IMR-90 (cell line): ENCODE measurements around the gene PMEPA1. TPM values are rescaled to one million over a fixed set of nuclear protein-coding genes. Genes with fewer than 3 reads are reported as not detected.

Source experiments
- ATAC-seq: fragments of 200-7000 bp; cut with Tn5 transposase; 2 replicates; pipeline ENCODE4 v1.9.1; 2020; ENCODE audit warnings: low read depth, mild to moderate bottlenecking, moderate library complexity
- BruUV-seq: library from RNA; stranded (reverse); fragments of 400-500 nt; replicated peaks from 2 replicates; lab custom pipeline; 2021; lab: Mats Ljungman, UMichigan
- CTCF ChIA-PET: fragments of 300-600 bp; formaldehyde crosslinking; extraction: SDS; loops from one replicate; lab custom pipeline; 2021; ENCODE audit warnings: antibody characterized with exemption; lab: Yijun Ruan, JAX
- POLR2A ChIA-PET: fragments of 300-600 bp; sonication (Branson Sonifier 250); formaldehyde crosslinking; loops from one replicate; lab custom pipeline; 2022; ENCODE audit warnings: antibody characterized with exemption; ENCODE audit not compliant: unreplicated experiment; lab: Charles Lee
- DNase-seq: peaks from one replicate; pipeline ENCODE4 v3.0.0; 2013
- H2AFZ ChIP-seq: replicated peaks from 2 replicates; pipeline ENCODE3; 2013; ENCODE audit warnings: low read length, mild to moderate bottlenecking; ENCODE audit not compliant: poor library complexity
- H2AK5ac ChIP-seq: 2 replicates; pipeline ENCODE4 v1.6.1; 2013; ENCODE audit warnings: low read depth, low read length, inconsistent platforms
- H2AK9ac ChIP-seq: replicated peaks from 2 replicates; pipeline ENCODE3; 2013; ENCODE audit warnings: mild to moderate bottlenecking, low read depth, low read length, moderate library complexity; ENCODE audit not compliant: poor library complexity
- H2BK120ac ChIP-seq: 2 replicates; pipeline ENCODE4 v1.6.1; 2013; ENCODE audit warnings: low read depth, low read length, inconsistent platforms
- H2BK15ac ChIP-seq: 3 replicates; pipeline ENCODE4 v1.6.1; 2013; ENCODE audit warnings: low read depth, low read length, inconsistent platforms
- H2BK20ac ChIP-seq: 2 replicates; pipeline ENCODE4 v1.6.1; 2013; ENCODE audit warnings: low read depth, mild to moderate bottlenecking, inconsistent platforms, low read length, moderate library complexity
- H2BK5ac ChIP-seq: 2 replicates; pipeline ENCODE4 v1.6.1; 2013; ENCODE audit warnings: mild to moderate bottlenecking, low read depth, low read length, inconsistent platforms; ENCODE audit not compliant: poor library complexity, severe bottlenecking
- H3K14ac ChIP-seq: replicated peaks from 2 replicates; pipeline ENCODE4 v1.6.1; 2013; ENCODE audit warnings: low read depth, low read length, inconsistent platforms
- H3K18ac ChIP-seq: 2 replicates; pipeline ENCODE4 v1.6.1; 2013; ENCODE audit warnings: low read depth, low read length, control low read depth
- H3K23ac ChIP-seq: 2 replicates; pipeline ENCODE4 v1.6.1; 2013; ENCODE audit warnings: low read depth, low read length, inconsistent platforms
- H3K27ac ChIP-seq: 2 replicates; pipeline ENCODE4 v1.5.1; 2013; ENCODE audit warnings: mild to moderate bottlenecking, control low read depth, low read length; ENCODE audit not compliant: insufficient read depth
- H3K27me3 ChIP-seq: 2 replicates; pipeline ENCODE4 v1.6.1; 2013; ENCODE audit warnings: low read length; ENCODE audit not compliant: control insufficient read depth, insufficient read depth
- H3K36me3 ChIP-seq: 2 replicates; pipeline ENCODE4 v1.6.1; 2013; ENCODE audit warnings: low read length, mixed read lengths; ENCODE audit not compliant: control insufficient read depth, insufficient read depth
- H3K4ac ChIP-seq: 2 replicates; pipeline ENCODE4 v1.6.1; 2013; ENCODE audit warnings: low read depth, low read length, inconsistent platforms
- H3K4me1 ChIP-seq: 2 replicates; pipeline ENCODE4 v1.6.1; 2013; ENCODE audit warnings: low read length, mixed read lengths; ENCODE audit not compliant: control insufficient read depth, insufficient read depth
- H3K4me2 ChIP-seq: 2 replicates; pipeline ENCODE4 v1.6.1; 2013; ENCODE audit warnings: low read depth, mild to moderate bottlenecking, control low read depth, low read length, moderate library complexity
- H3K4me3 ChIP-seq: 2 replicates; pipeline ENCODE4 v1.5.1; 2013; ENCODE audit warnings: low read depth, mild to moderate bottlenecking, control low read depth, low read length, moderate library complexity; ENCODE audit not compliant: insufficient read depth
- H3K56ac ChIP-seq: 2 replicates; pipeline ENCODE4 v1.6.1; 2013; ENCODE audit warnings: low read length, inconsistent platforms; ENCODE audit not compliant: insufficient read depth; ENCODE audit errors: extremely low read depth
- H3K79me1 ChIP-seq, 2 experiments: 2 replicates each; pipeline ENCODE4 v1.6.1; 2013; ENCODE audit warnings: low read length in 2 of 2, inconsistent platforms in 1 of 2, low read depth in 1 of 2
- H3K9ac ChIP-seq: 2 replicates; pipeline ENCODE4 v1.6.1; 2013; ENCODE audit warnings: low read depth, low read length, control low read depth
- H3K9me1 ChIP-seq: 2 replicates; pipeline ENCODE4 v1.6.1; 2013; ENCODE audit warnings: low read length, inconsistent platforms; ENCODE audit not compliant: insufficient read depth
- H3K9me3 ChIP-seq: 2 replicates; pipeline ENCODE4 v1.6.1; 2013; ENCODE audit warnings: low read length; ENCODE audit not compliant: control insufficient read depth, insufficient read depth
- H4K20me1 ChIP-seq: 2 replicates; pipeline ENCODE4 v1.6.1; 2013; ENCODE audit warnings: low read length, inconsistent platforms; ENCODE audit not compliant: insufficient read depth
- H4K5ac ChIP-seq: 2 replicates; pipeline ENCODE4 v1.6.1; 2013; ENCODE audit warnings: mild to moderate bottlenecking, low read depth, low read length, control low read depth
- H4K8ac ChIP-seq, 2 experiments: 2 replicates each; pipeline ENCODE4 v1.6.1; 2013; ENCODE audit warnings: low read depth in 2 of 2, low read length in 2 of 2, control low read depth in 1 of 2, inconsistent platforms in 1 of 2
- H4K91ac ChIP-seq: 2 replicates; pipeline ENCODE4 v1.6.1; 2013; ENCODE audit warnings: low read depth, low read length, inconsistent platforms; ENCODE audit not compliant: insufficient read depth
- BHLHE40 ChIP-seq: fragments of 150-350 bp; IDR thresholded peaks from 2 replicates; pipeline ENCODE4 v1.6.1; 2016; ENCODE audit warnings: mild to moderate bottlenecking, low read depth, low read length
- CEBPB ChIP-seq: IDR thresholded peaks from 2 replicates; pipeline ENCODE4 v1.6.1; 2012; ENCODE audit warnings: low read depth, low read length, improper control_type of control experiment
- CHD1 ChIP-seq: IDR thresholded peaks from 2 replicates; pipeline ENCODE4 v1.6.1; 2012; ENCODE audit warnings: low read depth, low read length, improper control_type of control experiment
- CTCF ChIP-seq: conservative IDR thresholded peaks from 2 replicates; pipeline ENCODE4 v1.5.1; 2012; ENCODE audit warnings: mild to moderate bottlenecking, low read depth, low read length, improper control_type of control experiment
- FOS ChIP-seq: fragments of 150-350 bp; IDR thresholded peaks from 2 replicates; pipeline ENCODE4 v1.6.1; 2016; ENCODE audit warnings: low read depth, low read length
- MAZ ChIP-seq: IDR thresholded peaks from 2 replicates; pipeline ENCODE4 v1.6.1; 2012; ENCODE audit warnings: low read depth, mild to moderate bottlenecking, low read length, improper control_type of control experiment, moderate library complexity, borderline replicate concordance
- NFE2L2 ChIP-seq: fragments of 150-350 bp; IDR thresholded peaks from 2 replicates; pipeline ENCODE4 v1.6.1; 2016; ENCODE audit warnings: low read depth, mild to moderate bottlenecking, low read length
- POLR2A ChIP-seq: IDR thresholded peaks from 2 replicates; pipeline ENCODE4 v1.6.1; 2012; ENCODE audit warnings: mild to moderate bottlenecking, low read depth, low read length
- RCOR1 ChIP-seq: IDR thresholded peaks from 2 replicates; pipeline ENCODE4 v1.6.1; 2012; ENCODE audit warnings: mild to moderate bottlenecking, low read length, improper control_type of control experiment; ENCODE audit not compliant: insufficient replicate concordance
- SMC3 ChIP-seq: fragments of 150-350 bp; IDR thresholded peaks from 2 replicates; pipeline ENCODE4 v1.6.1; 2016; ENCODE audit warnings: low read depth, mild to moderate bottlenecking, antibody characterized with exemption, low read length, moderate library complexity
- WGBS, 2 experiments: methylation state at CpG; one replicate each; pipeline versions ENCODE4 v1.1.5 to v1.1.7; 2013; ENCODE audit warnings: missing lambda C conversion rate in 2 of 2; ENCODE audit not compliant: insufficient read length in 1 of 2; ENCODE audit errors: extremely low coverage in 2 of 2; 5-methylcytosine and 5-hydroxymethylcytosine counted together
- dilution Hi-C: fragments of 300-500 bp; cut with HindIII; formaldehyde crosslinking; loops from one replicate; pipeline ENCODE4 v1.14.3; 2018; ENCODE audit warnings: low sequenced_read_pairs; ENCODE audit not compliant: unreplicated experiment
- in situ Hi-C: fragments of 300-500 bp; cut with MboI; formaldehyde crosslinking; loops from 3 replicates; pipeline ENCODE4 v1.14.3; 2019; ENCODE audit warnings: low sequenced_read_pairs, inconsistent platforms, mixed read lengths
- intact Hi-C: fragments of 100-400 bp; cut with micrococcal nuclease; formaldehyde crosslinking; loops from 2 replicates; pipeline ENCODE4 v1.10.0; 2022
- polyA plus RNA-seq, 3 experiments: library from polyadenylated mRNA; depleted of rRNA; stranded (reverse); fragments of >200 nt; gene quantifications; 2 replicates each; pipeline ENCODE4 v1.2.3, GENCODE V29; 2012; ENCODE audit warnings: low replicate concordance in 1 of 3
- total RNA-seq: library from RNA; depleted of rRNA; stranded (reverse); fragments of >200 nt; gene quantifications from 2 replicates; pipeline ENCODE4 v1.2.3, GENCODE V29; 2012
- TF ChIP-seq, protein P1 (sequence below): fragments of 150-350 bp; IDR thresholded peaks from 2 replicates; pipeline ENCODE4 v1.6.1; 2016; ENCODE audit warnings: low read depth, mild to moderate bottlenecking, low read length, moderate library complexity, borderline replicate concordance
- TF ChIP-seq, protein P2 (sequence below): fragments of 150-350 bp; IDR thresholded peaks from 2 replicates; pipeline ENCODE4 v1.6.1; 2017; ENCODE audit warnings: mild to moderate bottlenecking, antibody characterized with exemption, low read length, low read depth

PMEPA1 gene
- total and polyA plus RNA-seq, 2 of the 4 experiments (the other 2 are of a cell fraction) = 2.0 to 6.9 TPM

DNA sequence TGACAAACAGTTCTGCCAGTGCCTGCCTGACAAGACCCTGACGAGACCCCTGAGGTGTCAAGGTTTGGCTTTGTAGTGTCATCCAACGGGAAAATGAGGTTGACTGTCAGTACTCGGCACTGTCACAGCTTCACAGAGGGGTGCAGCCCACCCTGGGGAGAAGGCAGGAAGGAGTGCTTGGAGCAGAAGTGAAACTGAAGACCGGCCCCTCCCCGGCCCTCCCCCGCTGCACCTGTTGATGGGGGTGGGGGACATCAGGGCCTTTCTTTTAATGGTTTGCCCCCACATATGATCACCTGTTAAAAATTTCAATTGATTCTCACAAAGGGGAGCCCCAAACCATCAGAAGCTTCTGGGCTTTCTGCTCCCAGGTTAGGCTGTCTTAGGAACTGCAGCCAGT lies 6.8 kb downstream of the PMEPA1 start:
- H3K18ac ChIP-seq = no peak overlapping the region
- no peak overlapping the region for H2BK20ac ChIP-seq
- no peaks in the 10 kb centered on the region for H3K36me3 ChIP-seq
- dilution Hi-C loops (no loop called here), in situ Hi-C loops (no loop called here), intact Hi-C loops (no loop called here)
- H3K27ac ChIP-seq = no peak overlapping the region
- H3K9me3 ChIP-seq = no peaks in the 10 kb centered on the region
- H2AK9ac ChIP-seq = no peak overlapping the region
- no peak overlapping the region for H3K4me3 ChIP-seq
- H2BK15ac ChIP-seq = no peak overlapping the region
- ChIA-PET POLR2A (no interaction called here), CTCF (no interaction called here)
- H4K8ac ChIP-seq = no peak overlapping the region
- H3K23ac ChIP-seq = no peak overlapping the region
- peaks cover 7% of the 10 kb centered on the region for H3K4me1 ChIP-seq
- H3K4me2 ChIP-seq = no peak overlapping the region
- no peak overlapping the region for H3K14ac ChIP-seq
- H2BK5ac ChIP-seq = no peak overlapping the region
- peaks cover 82% of the 10 kb centered on the region for H4K20me1 ChIP-seq
- H4K91ac ChIP-seq = no peak overlapping the region
- no peak overlapping the region for H3K4ac ChIP-seq
- peaks cover 12 to 55% of the 10 kb centered on the region in 2 experiments; a peak in 3 of 4 replicates for H3K79me1 ChIP-seq
- 93% methylated on average over 3 of the region's 6 CpGs; no CpG with 5 or more reads in 1 of the 2 experiments for WGBS, 2 experiments
- no peak for ATAC-seq
- DNase-seq = no peak
- no peak overlapping the region for H2AFZ ChIP-seq
- BruUV-seq = no TSS peak
- no peak overlapping the region for H3K9ac ChIP-seq
- H3K27me3 ChIP-seq = no peaks in the 10 kb centered on the region
- TF ChIP-seq RCOR1 = no peak
- TF ChIP-seq, protein P1, sequence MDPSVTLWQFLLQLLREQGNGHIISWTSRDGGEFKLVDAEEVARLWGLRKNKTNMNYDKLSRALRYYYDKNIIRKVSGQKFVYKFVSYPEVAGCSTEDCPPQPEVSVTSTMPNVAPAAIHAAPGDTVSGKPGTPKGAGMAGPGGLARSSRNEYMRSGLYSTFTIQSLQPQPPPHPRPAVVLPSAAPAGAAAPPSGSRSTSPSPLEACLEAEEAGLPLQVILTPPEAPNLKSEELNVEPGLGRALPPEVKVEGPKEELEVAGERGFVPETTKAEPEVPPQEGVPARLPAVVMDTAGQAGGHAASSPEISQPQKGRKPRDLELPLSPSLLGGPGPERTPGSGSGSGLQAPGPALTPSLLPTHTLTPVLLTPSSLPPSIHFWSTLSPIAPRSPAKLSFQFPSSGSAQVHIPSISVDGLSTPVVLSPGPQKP = no peak
- no peak for TF ChIP-seq POLR2A
- no peak for TF ChIP-seq SMC3
- no peak for TF ChIP-seq BHLHE40
- no peak for TF ChIP-seq FOS
- TF ChIP-seq CHD1 = no peak
- no peak for TF ChIP-seq MAZ
- TF ChIP-seq CTCF = no peak
- no peak for TF ChIP-seq CEBPB
- no peak for TF ChIP-seq NFE2L2
- TF ChIP-seq, protein P2, sequence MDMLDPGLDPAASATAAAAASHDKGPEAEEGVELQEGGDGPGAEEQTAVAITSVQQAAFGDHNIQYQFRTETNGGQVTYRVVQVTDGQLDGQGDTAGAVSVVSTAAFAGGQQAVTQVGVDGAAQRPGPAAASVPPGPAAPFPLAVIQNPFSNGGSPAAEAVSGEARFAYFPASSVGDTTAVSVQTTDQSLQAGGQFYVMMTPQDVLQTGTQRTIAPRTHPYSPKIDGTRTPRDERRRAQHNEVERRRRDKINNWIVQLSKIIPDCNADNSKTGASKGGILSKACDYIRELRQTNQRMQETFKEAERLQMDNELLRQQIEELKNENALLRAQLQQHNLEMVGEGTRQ = no peak
- no peak overlapping the region for H4K5ac ChIP-seq
- no peak overlapping the region for H2AK5ac ChIP-seq
- H3K56ac ChIP-seq = no peak overlapping the region
- H3K9me1 ChIP-seq = peaks cover 16% of the 10 kb centered on the region
- no peak overlapping the region for H2BK120ac ChIP-seq
